HTR-8/SVneo (cell line): ENCODE measurements around the gene HDAC6.
"Not testable (repeated sequence)": the region's sequence is repeated elsewhere in the genome, so short reads cannot be mapped to it uniquely, and the experiment has no call there.

Experiments used
- DNase-seq: peaks from one replicate; pipeline ENCODE4 v3.0.0; 2011; ENCODE audit warnings: low spot score, mixed read lengths; ENCODE audit not compliant: insufficient read length
- FAIRE-seq: peaks from 2 replicates; lab custom pipeline; 2011; peaks lifted over from hg19 to GRCh38; lab: Jason Lieb, UNC

Gene HDAC6

GRCh38 chrX:48854898-48855297 lies 53.0 kb downstream of the HDAC6 start:
- DNase-seq (no peak), FAIRE-seq (no peak)

GRCh38 chrX:48864210-48864609 lies 62.3 kb downstream of the HDAC6 start:
- FAIRE-seq (no peak), DNase-seq (peak; percentile 10)

- not testable (repeated sequence) for DNase-seq, FAIRE-seq
Observed at GRCh38 chrX:48872017-48872416, 70.2 kb downstream of the HDAC6 start.
